Hepatocyte (in vitro differentiated cells): ENCODE measurements around the gene MSI2.

Experiments
- EZH2 ChIP-seq: fragments of 200-600 bp; sonication (generic); IDR thresholded peaks from 2 replicates; pipeline ENCODE4 v1.6.1; 2016; ENCODE audit warnings: antibody characterized with exemption, mild to moderate bottlenecking, borderline replicate concordance
- TF ChIP-seq, protein P1 (sequence below): fragments of 200-600 bp; sonication (generic); IDR thresholded peaks from 2 replicates; pipeline ENCODE4 v1.5.1; 2016; ENCODE audit warnings: antibody characterized with exemption, mild to moderate bottlenecking; ENCODE audit not compliant: poor library complexity

DNA sequence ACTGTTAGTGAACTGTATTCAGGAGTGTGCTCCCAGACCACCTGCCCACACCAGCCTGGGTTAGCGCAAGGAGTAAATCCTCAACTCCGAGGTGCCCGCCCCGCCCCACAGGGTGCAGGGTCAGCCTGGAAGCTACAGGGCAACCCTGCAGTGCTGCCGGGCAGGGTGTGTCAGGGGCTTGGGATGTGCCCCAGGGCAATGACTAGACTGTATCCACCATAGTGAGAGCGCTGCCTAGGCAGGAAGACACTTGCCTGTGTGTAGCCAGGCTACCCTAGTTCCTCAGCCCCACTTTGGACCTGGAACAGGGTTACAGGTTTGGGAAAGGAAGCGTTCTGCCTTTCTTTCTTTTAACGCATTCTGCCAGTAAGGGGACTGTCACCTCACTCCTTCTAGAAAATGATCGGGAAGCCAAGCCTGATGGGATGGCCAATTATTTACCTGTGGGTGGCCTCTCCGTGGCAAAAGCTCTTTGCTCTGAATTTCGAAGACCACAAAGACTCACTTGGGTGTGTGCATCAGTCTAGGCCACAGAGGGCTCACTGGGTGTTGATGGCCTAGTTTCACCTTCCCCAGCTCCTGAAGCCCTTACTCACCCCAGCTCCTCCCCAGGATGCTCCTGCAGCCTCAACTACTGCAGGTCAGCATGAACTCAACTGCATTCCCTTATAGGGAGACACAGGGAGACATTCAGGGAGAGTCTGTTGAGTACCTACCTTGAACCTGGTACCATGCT is 397.9 kb downstream of the MSI2 start:
- TF ChIP-seq EZH2, result no peak
- TF ChIP-seq, protein P1, sequence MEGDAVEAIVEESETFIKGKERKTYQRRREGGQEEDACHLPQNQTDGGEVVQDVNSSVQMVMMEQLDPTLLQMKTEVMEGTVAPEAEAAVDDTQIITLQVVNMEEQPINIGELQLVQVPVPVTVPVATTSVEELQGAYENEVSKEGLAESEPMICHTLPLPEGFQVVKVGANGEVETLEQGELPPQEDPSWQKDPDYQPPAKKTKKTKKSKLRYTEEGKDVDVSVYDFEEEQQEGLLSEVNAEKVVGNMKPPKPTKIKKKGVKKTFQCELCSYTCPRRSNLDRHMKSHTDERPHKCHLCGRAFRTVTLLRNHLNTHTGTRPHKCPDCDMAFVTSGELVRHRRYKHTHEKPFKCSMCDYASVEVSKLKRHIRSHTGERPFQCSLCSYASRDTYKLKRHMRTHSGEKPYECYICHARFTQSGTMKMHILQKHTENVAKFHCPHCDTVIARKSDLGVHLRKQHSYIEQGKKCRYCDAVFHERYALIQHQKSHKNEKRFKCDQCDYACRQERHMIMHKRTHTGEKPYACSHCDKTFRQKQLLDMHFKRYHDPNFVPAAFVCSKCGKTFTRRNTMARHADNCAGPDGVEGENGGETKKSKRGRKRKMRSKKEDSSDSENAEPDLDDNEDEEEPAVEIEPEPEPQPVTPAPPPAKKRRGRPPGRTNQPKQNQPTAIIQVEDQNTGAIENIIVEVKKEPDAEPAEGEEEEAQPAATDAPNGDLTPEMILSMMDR, result no peak
